SH-SY5Y (cell line): ENCODE data around the gene GABPB1.

Source experiments
- GATA2 ChIP-seq: IDR thresholded peaks from 2 replicates; pipeline ENCODE4 v1.6.1; 2011; ENCODE audit warnings: mild to moderate bottlenecking, low read depth, low read length
- GATA3 ChIP-seq: IDR thresholded peaks from 2 replicates; pipeline ENCODE4 v1.6.1; 2011; ENCODE audit warnings: low read depth, mild to moderate bottlenecking, low read length, moderate library complexity

DNA sequence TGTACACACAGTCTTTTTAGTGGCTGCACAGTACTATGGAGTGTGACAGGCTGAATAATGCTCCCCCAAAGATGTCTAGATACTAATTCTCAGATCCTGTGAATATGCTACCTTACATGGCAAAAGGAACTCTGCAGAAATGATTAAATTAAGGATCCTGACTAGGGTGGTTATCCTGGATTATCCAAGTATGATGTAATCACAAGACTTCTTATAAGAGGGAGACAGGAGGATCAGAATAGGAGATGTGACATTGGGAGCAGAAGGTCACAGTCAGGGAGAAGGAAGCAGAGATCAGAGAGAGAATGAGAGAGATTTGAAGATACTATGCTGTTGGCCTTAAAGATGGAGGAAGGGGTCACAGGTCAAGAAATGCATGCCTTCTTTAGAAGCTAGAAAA, 34.5 kb downstream of the GABPB1 start:
- TF ChIP-seq GATA2: no peak
- no peak for TF ChIP-seq GATA3
